K562 (cell line): Measurements from ENCODE around the gene COQ8B. TPM values are rescaled to one million over a fixed set of nuclear protein-coding genes. Genes with fewer than 3 reads are reported as not detected.

Experiments used
- GABPB1 ChIP-seq: sonication (generic); formaldehyde crosslinking; IDR thresholded peaks from 2 replicates; pipeline ENCODE4 v1.8.0; 2022; ENCODE audit warnings: mild to moderate bottlenecking, missing genetic modification reagents
- GABPB2 ChIP-seq: fragments of 250-450 bp; sonication (Bioruptor Pico); conservative IDR thresholded peaks from 2 replicates; pipeline ENCODE4 v1.5.1; 2021; ENCODE audit warnings: mild to moderate bottlenecking
- JUND ChIP-seq, 2 experiments: IDR thresholded peaks; 2 replicates in 1 of 2; 3 replicates in 1 of 2; pipeline ENCODE4 v1.6.1; 2011; ENCODE audit warnings: borderline replicate concordance in 2 of 2, low read depth in 2 of 2, low read length in 2 of 2, improper control_type of control experiment in 1 of 2, missing biosample characterization in 1 of 2, missing genetic modification characterization in 1 of 2, missing genetic modification reagents in 1 of 2
- KDM4B ChIP-seq, 2 experiments: fragments of 450-650 bp in 1 of 2; sonication (generic) in 1 of 2; IDR thresholded peaks; 2 replicates each; pipeline ENCODE4 v1.6.1; 2016 to 2017; ENCODE audit warnings: borderline replicate concordance in 2 of 2, antibody characterized with exemption in 1 of 2, low read depth in 1 of 2, mild to moderate bottlenecking in 1 of 2
- NCOA1 ChIP-seq: fragments of 450-650 bp; IDR thresholded peaks from 2 replicates; pipeline ENCODE4 v1.6.1; 2016; ENCODE audit warnings: low read depth
- PHB ChIP-seq: fragments of 250-450 bp; sonication (Bioruptor Pico); IDR thresholded peaks from 2 replicates; pipeline ENCODE4 v1.5.0; 2021
- PHTF2 ChIP-seq: fragments of 250-450 bp; sonication (Bioruptor Pico); IDR thresholded peaks from 2 replicates; pipeline ENCODE4 v1.5.0; 2021; ENCODE audit warnings: mild to moderate bottlenecking
- POLR2B ChIP-seq: fragments of 450-650 bp; IDR thresholded peaks from 2 replicates; pipeline ENCODE4 v1.6.1; 2018; ENCODE audit warnings: low read depth; ENCODE audit not compliant: partially characterized antibody
- PTRF ChIP-seq: fragments of 450-650 bp; IDR thresholded peaks from 2 replicates; pipeline ENCODE4 v1.6.1; 2016; ENCODE audit warnings: mild to moderate bottlenecking, missing genetic modification characterization, missing compliant biosample characterization
- RBM25 ChIP-seq: fragments of 200-400 bp; formaldehyde crosslinking; IDR thresholded peaks from 2 replicates; pipeline ENCODE4 v1.6.1; 2018; ENCODE audit warnings: low read length, low read depth, moderate library complexity; ENCODE audit not compliant: severe bottlenecking
- RCOR1 ChIP-seq, 2 experiments: IDR thresholded peaks; 2 replicates each; pipeline ENCODE4 v1.6.1; 2012; ENCODE audit warnings: low read depth in 2 of 2, low read length in 2 of 2, borderline replicate concordance in 1 of 2, improper control_type of control experiment in 1 of 2
- SIN3B ChIP-seq: fragments of 450-650 bp; IDR thresholded peaks from 2 replicates; pipeline ENCODE4 v1.6.1; 2017; ENCODE audit warnings: low read depth, mild to moderate bottlenecking, moderate library complexity
- SMARCA5 ChIP-seq: fragments of 450-650 bp; IDR thresholded peaks from 2 replicates; pipeline ENCODE4 v1.6.1; 2016
- TRIM24 ChIP-seq, 2 experiments: fragments of 450-650 bp; IDR thresholded peaks; 2 replicates each; pipeline ENCODE4 v1.6.1; 2016
- U2AF2 ChIP-seq: fragments of 200-400 bp; formaldehyde crosslinking; optimal IDR thresholded peaks from 2 replicates; pipeline ENCODE3; 2017; ENCODE audit warnings: low read depth, mild to moderate bottlenecking, low read length
- ZC3H8 ChIP-seq: fragments of 450-650 bp; IDR thresholded peaks from 2 replicates; pipeline ENCODE4 v1.6.1; 2017
- ZNF707 ChIP-seq: fragments of 250-450 bp; sonication (Bioruptor Pico); conservative IDR thresholded peaks from 2 replicates; pipeline ENCODE4 v1.8.0; 2022; ENCODE audit warnings: inconsistent platforms, mild to moderate bottlenecking, moderate library complexity
- polyA plus RNA-seq, 8 experiments: library from polyadenylated mRNA; depleted of rRNA in 4 of 8; stranded (reverse) in 5 of 8; unstranded in 3 of 8; fragments of >200 nt; fragmentation: Nextera tagmentation in 2 of 8; fragmentation: Illumina TruSeq in 1 of 8; extraction: Ambion mirVana in 2 of 8; extraction: Trizol in 1 of 8; gene quantifications; 2 replicates each; pipeline versions ENCODE4 v1.2.1 to v1.2.3, GENCODE V29; 2011 to 2014; ENCODE audit warnings: inconsistent platforms in 1 of 8, missing spikeins in 1 of 8
- total RNA-seq, 7 experiments: library from RNA; depleted of rRNA in 6 of 7; stranded (reverse); fragments of >200 nt in 6 of 7; fragmentation: Illumina TruSeq in 2 of 7; extraction: Trizol in 2 of 7; gene quantifications; 2 replicates each; pipeline versions ENCODE4 v1.2.1 to v1.2.3, GENCODE V29; 2011 to 2021; ENCODE audit warnings: low replicate concordance in 1 of 7
- TF ChIP-seq, protein P1 (sequence below): IDR thresholded peaks from 2 replicates; pipeline ENCODE4 v1.6.1; 2012; ENCODE audit warnings: low read depth, low read length, improper control_type of control experiment, borderline replicate concordance
- TF ChIP-seq, protein P2 (sequence below), 2 experiments: fragments of 450-650 bp; formaldehyde crosslinking in 1 of 2; IDR thresholded peaks; 2 replicates each; pipeline versions ENCODE4 v1.4.0 to v1.6.1; 2014 to 2020; ENCODE audit warnings: mild to moderate bottlenecking in 2 of 2, borderline replicate concordance in 1 of 2, low read depth in 1 of 2

The COQ8B gene
- total and polyA plus RNA-seq, 9 of the 15 experiments (the other 6 are each of a cell fraction or from before 2014, with no cell fraction given) = 0.41 to 32.3 (median 12.9) TPM

DNA sequence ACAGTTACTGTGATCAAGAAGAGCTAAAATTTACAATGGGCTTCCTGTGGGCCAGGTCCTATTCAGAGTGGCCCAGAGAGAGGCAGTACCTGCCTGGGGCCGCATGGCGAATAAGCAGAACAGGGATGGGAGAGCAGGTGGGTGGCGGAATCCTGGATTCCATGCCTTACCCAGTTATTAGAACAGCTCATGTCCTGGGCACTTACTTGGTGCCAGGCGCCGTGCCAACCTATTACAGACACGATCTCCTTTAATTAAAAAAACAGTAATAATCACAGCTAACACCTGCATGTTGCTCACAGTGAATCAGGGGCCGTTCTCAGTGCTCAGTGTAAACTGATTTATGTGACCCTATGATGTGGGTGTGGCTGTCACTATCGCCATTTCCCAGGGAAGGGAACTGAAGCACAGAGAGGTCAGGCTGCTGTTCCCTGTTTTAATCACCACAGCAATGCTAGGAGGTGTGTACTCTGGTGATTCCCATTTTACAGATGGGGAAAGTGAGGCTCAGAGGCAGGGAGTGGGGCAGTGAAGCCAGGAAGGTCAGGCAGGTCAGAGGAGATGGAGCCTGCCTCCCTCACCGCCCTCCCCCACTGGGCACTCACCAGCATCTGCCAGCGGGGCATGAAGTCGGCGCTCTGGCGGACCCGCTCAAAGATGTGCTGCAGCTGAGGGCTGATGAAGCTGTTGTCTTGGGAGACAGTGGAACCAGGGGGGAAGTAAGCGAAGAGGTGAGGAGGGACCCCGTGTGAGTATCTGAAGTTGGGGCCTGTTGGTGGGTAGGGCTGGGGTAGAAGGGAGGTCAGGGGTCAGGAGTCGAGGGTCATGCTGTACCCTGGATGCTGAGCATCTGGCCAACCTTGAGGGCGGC, 12.0 kb downstream of the COQ8B start (continued):
- no peak for TF ChIP-seq PTRF (tag)
- TF ChIP-seq GABPB2 = no peak
- TF ChIP-seq SIN3B = no peak
- TF ChIP-seq GABPB1 = no peak
- no peak for TF ChIP-seq TRIM24 (IDR thresholded peaks at IDR 0.05)
- TF ChIP-seq RCOR1 (IDR thresholded peaks at IDR 0.05; ENCODE audit: borderline replicate concordance in 1 of 2, low read depth in 2 of 2, low read length in 2 of 2) = peak; percentile 8 to 64; a peak in 3 of 4 replicates
- 0 out of 2 replicates have a peak, but pooled peaks have one; percentile 25 for TF ChIP-seq SMARCA5
- no peak for TF ChIP-seq ZC3H8
- no peak for TF ChIP-seq U2AF2
- no peak for TF ChIP-seq KDM4B (IDR thresholded peaks at IDR 0.05; ENCODE audit: borderline replicate concordance in 2 of 2, low read depth in 1 of 2)
- TF ChIP-seq, protein P1, sequence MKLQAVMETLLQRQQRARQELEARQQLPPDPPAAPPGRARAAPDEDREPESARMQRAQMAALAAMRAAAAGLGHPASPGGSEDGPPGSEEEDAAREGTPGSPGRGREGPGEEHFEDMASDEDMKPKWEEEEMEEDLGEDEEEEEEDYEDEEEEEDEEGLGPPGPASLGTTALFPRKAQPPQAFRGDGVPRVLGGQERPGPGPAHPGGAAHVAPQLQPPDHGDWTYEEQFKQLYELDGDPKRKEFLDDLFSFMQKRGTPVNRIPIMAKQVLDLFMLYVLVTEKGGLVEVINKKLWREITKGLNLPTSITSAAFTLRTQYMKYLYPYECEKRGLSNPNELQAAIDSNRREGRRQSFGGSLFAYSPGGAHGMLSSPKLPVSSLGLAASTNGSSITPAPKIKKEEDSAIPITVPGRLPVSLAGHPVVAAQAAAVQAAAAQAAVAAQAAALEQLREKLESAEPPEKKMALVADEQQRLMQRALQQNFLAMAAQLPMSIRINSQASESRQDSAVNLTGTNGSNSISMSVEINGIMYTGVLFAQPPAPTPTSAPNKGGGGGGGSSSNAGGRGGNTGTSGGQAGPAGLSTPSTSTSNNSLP = no peak
- TF ChIP-seq PHTF2 (CRISPR knock-in tag) = no peak
- TF ChIP-seq RBM25 = peak; percentile 65
- no peak for TF ChIP-seq NCOA1
- TF ChIP-seq, protein P2, sequence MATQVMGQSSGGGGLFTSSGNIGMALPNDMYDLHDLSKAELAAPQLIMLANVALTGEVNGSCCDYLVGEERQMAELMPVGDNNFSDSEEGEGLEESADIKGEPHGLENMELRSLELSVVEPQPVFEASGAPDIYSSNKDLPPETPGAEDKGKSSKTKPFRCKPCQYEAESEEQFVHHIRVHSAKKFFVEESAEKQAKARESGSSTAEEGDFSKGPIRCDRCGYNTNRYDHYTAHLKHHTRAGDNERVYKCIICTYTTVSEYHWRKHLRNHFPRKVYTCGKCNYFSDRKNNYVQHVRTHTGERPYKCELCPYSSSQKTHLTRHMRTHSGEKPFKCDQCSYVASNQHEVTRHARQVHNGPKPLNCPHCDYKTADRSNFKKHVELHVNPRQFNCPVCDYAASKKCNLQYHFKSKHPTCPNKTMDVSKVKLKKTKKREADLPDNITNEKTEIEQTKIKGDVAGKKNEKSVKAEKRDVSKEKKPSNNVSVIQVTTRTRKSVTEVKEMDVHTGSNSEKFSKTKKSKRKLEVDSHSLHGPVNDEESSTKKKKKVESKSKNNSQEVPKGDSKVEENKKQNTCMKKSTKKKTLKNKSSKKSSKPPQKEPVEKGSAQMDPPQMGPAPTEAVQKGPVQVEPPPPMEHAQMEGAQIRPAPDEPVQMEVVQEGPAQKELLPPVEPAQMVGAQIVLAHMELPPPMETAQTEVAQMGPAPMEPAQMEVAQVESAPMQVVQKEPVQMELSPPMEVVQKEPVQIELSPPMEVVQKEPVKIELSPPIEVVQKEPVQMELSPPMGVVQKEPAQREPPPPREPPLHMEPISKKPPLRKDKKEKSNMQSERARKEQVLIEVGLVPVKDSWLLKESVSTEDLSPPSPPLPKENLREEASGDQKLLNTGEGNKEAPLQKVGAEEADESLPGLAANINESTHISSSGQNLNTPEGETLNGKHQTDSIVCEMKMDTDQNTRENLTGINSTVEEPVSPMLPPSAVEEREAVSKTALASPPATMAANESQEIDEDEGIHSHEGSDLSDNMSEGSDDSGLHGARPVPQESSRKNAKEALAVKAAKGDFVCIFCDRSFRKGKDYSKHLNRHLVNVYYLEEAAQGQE (IDR thresholded peaks at IDR 0.05; ENCODE audit: borderline replicate concordance) = no peak
- TF ChIP-seq, protein P2 (CRISPR knock-in tag; IDR thresholded peaks at IDR 0.05; ENCODE audit: low read depth) = no peak
- no peak for TF ChIP-seq POLR2B
- no peak for TF ChIP-seq PHB
- no peak for TF ChIP-seq ZNF707 (CRISPR knock-in tag)
- TF ChIP-seq JUND (IDR thresholded peaks at IDR 0.05; ENCODE audit: borderline replicate concordance, low read depth, low read length) = no peak
- no peak for TF ChIP-seq JUND (tag; IDR thresholded peaks at IDR 0.05; ENCODE audit: borderline replicate concordance, low read depth, low read length)
